Prostate gland (tissue), 2 donors: Measurements from ENCODE around the gene TMTC4.

ENCODE experiments used
- POLR2A ChIP-seq: fragments of 450-650 bp; IDR thresholded peaks from one replicate; pipeline ENCODE4 v1.6.1; 2016; ENCODE audit warnings: antibody characterized with exemption, mild to moderate bottlenecking
- POLR2AphosphoS5 ChIP-seq: sonication (generic); formaldehyde crosslinking; IDR thresholded peaks from one replicate; pipeline ENCODE4 v1.6.1; 2017; ENCODE audit warnings: antibody characterized with exemption
- TF ChIP-seq, protein P1 (sequence below), 4 experiments: fragments of 200-600 bp in 2 of 4; fragments of 450-650 bp in 2 of 4; sonication (generic) in 2 of 4; IDR thresholded peaks; 1 replicate in 3 of 4; 2 replicates in 1 of 4; pipeline ENCODE4 v1.5.1; 2016 to 2019; ENCODE audit warnings: antibody characterized with exemption in 4 of 4, mild to moderate bottlenecking in 2 of 4, moderate library complexity in 2 of 4

DNA sequence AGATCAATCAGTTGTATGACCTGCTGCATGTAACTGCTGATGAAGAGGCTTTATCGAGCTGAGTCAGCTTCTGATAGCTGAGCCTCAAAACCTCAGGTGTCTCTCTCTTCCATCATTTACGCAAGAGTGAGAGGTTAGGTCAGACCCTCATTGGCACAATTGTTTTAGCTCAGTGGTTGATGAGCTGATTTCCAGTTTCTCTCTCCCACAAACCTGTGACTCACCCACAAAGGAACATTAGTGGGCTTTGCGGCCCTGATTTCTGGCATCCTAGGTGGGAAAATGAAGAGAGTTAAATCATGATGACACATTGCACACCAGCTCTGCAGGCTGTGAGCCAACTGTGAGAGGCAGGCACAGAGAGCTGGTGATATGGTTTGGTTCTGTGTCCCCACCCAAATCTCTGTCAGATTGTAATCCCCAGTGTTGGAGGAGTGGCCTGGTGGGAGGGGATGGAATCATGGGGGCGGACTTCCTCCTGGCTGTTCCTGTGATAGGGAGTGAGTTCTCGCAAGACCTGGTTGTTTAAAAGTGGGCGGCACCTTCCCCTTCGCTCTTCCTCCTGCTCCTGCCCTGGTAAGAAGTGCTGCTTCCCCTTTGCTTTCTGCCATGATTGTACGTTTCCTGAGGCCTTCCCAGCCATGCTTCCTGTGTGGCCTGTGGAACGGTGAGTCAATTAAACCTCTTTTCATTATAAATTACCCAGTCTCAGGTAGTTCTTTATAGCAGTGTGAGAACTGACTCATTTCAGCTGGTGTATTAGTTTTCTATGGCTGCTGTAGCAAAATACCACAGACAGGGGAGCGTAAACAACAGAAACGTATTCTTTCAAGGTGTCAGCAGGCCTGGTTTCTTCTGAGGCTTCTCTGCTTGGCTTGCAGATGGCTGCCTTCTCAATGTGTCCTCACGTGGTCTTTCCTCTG lies 33.5 kb upstream of the TMTC4 start:
- TF ChIP-seq, protein P1, sequence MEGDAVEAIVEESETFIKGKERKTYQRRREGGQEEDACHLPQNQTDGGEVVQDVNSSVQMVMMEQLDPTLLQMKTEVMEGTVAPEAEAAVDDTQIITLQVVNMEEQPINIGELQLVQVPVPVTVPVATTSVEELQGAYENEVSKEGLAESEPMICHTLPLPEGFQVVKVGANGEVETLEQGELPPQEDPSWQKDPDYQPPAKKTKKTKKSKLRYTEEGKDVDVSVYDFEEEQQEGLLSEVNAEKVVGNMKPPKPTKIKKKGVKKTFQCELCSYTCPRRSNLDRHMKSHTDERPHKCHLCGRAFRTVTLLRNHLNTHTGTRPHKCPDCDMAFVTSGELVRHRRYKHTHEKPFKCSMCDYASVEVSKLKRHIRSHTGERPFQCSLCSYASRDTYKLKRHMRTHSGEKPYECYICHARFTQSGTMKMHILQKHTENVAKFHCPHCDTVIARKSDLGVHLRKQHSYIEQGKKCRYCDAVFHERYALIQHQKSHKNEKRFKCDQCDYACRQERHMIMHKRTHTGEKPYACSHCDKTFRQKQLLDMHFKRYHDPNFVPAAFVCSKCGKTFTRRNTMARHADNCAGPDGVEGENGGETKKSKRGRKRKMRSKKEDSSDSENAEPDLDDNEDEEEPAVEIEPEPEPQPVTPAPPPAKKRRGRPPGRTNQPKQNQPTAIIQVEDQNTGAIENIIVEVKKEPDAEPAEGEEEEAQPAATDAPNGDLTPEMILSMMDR (IDR thresholded peaks at IDR 0.05): no peak
- TF ChIP-seq POLR2A (no peak), POLR2AphosphoS5 (no peak)
